ENCODE data around the gene PDCD6IP. TPM values are rescaled to one million over a fixed set of nuclear protein-coding genes. Genes with fewer than 3 reads are reported as not detected.

Gene PDCD6IP
- total RNA-seq, 2 donors from 2014 or later: 165 to 251 TPM

DNA sequence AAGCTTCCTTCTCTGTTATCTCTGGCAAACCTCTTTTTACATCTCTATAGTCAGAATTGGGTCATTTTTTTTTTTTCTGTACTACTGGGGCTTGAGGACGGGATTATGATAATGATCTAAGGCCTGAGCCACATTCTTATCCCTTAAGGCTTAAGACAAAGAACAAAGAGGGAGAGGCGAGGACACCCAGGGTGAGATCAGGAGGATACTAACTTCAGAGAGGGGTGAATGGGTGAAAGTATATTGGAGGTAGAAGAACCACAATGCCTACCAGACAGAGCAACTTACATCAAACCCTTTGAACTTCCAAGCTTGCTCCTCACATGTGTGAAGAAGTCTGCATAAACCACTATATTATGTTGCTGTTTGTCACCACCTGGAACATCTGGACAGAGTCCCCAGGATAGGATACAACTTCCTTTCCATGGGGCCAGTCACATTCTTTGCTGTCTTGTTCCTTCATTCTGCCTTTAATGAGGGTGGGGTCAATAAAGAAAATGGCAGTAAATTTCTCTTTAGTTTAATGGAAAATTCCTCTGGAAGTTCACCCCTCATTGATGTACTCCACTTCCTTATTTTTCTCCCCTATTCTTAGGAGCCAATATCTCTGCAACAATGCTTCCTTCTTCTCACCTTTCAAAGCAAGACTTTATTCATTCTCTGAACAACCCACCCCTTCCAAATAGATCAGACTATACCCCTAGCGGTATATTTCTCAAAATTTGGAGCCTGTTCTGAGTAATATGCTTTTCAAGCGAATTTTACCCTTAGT is 9.1 kb upstream of the PDCD6IP start:
- Histone ChIP-seq H3K4me3 (no peak overlapping the region), H3K4me1 (replicated peaks) (no peaks in the 10 kb centered on the region), H3K9me3 (no peaks in the 10 kb centered on the region), H3K27ac (no peak overlapping the region), H3K36me3 (no peaks in the 10 kb centered on the region), H3K27me3 (replicated peaks; ENCODE audit: insufficient read depth) (no peaks in the 10 kb centered on the region)
- intact Hi-C loops (cut with DNase I): loop anchor here (5.0 kb wide), 1 partner anchor 72 kb away; the partner anchor contains the start of gene CLASP2
- DNase-seq (ENCODE audit: low spot score): no peak
- WGBS: 62% methylated on average over 4 of the region's 4 CpGs
- TF ChIP-seq POLR2A (IDR thresholded peaks at IDR 0.05) (no peak), POLR2AphosphoS5 (IDR thresholded peaks at IDR 0.05) (no peak)
- TF ChIP-seq, protein P1, sequence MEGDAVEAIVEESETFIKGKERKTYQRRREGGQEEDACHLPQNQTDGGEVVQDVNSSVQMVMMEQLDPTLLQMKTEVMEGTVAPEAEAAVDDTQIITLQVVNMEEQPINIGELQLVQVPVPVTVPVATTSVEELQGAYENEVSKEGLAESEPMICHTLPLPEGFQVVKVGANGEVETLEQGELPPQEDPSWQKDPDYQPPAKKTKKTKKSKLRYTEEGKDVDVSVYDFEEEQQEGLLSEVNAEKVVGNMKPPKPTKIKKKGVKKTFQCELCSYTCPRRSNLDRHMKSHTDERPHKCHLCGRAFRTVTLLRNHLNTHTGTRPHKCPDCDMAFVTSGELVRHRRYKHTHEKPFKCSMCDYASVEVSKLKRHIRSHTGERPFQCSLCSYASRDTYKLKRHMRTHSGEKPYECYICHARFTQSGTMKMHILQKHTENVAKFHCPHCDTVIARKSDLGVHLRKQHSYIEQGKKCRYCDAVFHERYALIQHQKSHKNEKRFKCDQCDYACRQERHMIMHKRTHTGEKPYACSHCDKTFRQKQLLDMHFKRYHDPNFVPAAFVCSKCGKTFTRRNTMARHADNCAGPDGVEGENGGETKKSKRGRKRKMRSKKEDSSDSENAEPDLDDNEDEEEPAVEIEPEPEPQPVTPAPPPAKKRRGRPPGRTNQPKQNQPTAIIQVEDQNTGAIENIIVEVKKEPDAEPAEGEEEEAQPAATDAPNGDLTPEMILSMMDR (IDR thresholded peaks at IDR 0.05): no peak

DNA sequence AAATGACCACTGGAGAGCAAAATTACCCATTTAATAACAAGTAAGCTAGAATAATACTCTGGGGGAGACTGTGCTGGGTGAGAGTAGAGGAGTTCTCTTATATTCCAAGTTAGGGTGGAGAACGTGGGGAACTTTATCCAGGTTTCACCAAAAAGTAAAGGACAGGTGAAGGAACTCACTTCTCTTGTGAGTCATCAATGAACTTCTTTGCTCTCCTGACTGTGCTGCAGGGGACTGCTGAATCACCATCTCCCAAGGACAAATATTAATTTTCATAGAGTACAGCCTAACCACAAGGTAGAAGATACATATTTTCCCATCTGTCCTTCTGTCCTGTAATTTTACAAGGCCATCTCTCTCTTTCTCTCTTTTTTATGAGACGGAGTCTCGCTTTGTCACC is 8.3 kb upstream of the PDCD6IP start:
- TF ChIP-seq, protein P1 (IDR thresholded peaks at IDR 0.05): no peak
- TF ChIP-seq POLR2A (IDR thresholded peaks at IDR 0.05) (no peak), POLR2AphosphoS5 (IDR thresholded peaks at IDR 0.05) (no peak)
- no peaks in the 10 kb centered on the region for H3K9me3 ChIP-seq
- WGBS: 80% methylated on average over 3 of the region's 3 CpGs
- no peak overlapping the region for H3K4me3 ChIP-seq
- no peaks in the 10 kb centered on the region for H3K4me1 ChIP-seq (replicated peaks)
- intact Hi-C loops (cut with DNase I): no loop called here
- H3K36me3 ChIP-seq: no peaks in the 10 kb centered on the region
- no peak overlapping the region for H3K27ac ChIP-seq
- no peak for DNase-seq (ENCODE audit: low spot score)
- H3K27me3 ChIP-seq (replicated peaks; ENCODE audit: insufficient read depth): no peaks in the 10 kb centered on the region

DNA sequence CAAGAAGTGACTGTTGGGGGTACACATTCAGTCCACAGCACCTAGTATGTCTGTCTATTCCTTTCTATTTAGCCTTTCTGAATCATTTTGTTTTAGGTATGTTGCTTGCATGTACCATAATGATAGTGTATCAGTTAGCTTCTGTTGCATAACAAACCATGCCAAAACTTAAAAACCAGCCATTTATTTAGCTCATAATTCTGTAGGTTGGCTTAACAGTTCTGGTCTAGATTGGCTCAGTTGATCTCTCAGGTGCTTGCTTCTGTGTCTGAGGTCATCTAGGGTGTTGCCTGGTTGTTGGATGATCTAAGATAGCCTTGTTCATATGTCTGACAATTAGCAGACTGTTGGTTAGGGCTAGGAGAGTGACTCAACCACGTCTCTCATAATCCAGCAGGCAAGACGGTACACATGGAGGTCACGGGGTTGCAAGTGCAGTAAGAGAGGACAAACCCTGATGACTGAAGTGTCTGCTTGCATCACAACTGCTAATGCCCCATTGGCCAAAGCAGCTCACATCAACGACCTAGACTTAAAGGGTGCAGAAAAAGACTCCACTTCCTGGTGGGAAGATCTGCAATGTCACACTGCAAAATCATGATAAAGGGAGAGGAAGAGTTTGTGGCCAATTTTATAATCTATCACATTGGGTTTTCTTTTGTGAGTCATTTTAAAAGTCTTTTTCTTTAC is 6.8 kb upstream of the PDCD6IP start:
- no peaks in the 10 kb centered on the region for H3K4me1 ChIP-seq (replicated peaks)
- no peaks in the 10 kb centered on the region for H3K36me3 ChIP-seq
- TF ChIP-seq POLR2AphosphoS5 (IDR thresholded peaks at IDR 0.05) (no peak), POLR2A (IDR thresholded peaks at IDR 0.05) (no peak)
- TF ChIP-seq, protein P1 (IDR thresholded peaks at IDR 0.05): no peak
- 81% methylated on average over 4 of the region's 4 CpGs for WGBS
- no peaks in the 10 kb centered on the region for H3K27me3 ChIP-seq (replicated peaks; ENCODE audit: insufficient read depth)
- intact Hi-C loops (cut with DNase I): no loop called here
- H3K27ac ChIP-seq: no peak overlapping the region
- no peak for DNase-seq (ENCODE audit: low spot score)
- H3K4me3 ChIP-seq: no peak overlapping the region
- no peaks in the 10 kb centered on the region for H3K9me3 ChIP-seq

DNA sequence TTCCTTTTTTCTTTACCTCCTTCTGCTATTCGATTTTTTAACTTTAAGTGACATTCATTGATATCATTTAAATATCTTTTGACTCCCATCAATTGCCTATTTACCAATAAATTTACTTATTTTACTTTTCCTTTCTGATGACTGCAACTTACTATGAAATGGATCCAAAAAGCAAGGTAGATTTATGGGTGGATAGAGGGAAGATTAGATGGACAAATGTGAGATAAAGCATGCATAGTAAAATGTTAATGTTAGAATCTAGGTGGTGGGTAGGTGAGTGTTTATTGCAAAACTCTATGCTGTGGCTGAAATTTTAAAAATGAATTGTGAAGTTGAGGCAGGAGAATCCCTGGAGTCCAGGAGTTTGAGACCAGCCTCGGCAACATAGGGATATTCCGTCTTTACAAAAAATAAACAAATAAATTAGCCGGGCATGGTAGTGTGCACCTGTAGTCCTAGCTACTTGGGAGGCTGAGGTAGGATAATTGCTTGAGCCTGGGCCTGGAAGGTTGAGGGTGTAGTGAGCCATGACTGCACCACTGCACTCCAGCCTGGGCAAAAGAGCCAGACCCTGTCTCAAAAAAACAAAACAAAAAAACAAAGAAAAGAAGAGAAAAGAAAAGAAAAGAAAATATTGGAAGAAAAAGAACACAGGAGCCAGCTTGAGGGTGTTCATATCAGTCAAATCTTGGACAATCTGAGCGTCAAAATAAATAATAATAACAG is 6.1 kb upstream of the PDCD6IP start:
- Histone ChIP-seq H3K27ac (no peak overlapping the region), H3K9me3 (no peaks in the 10 kb centered on the region), H3K4me1 (replicated peaks) (no peaks in the 10 kb centered on the region), H3K4me3 (no peak overlapping the region), H3K36me3 (no peaks in the 10 kb centered on the region), H3K27me3 (replicated peaks; ENCODE audit: insufficient read depth) (no peaks in the 10 kb centered on the region)
- WGBS: 84% methylated on average over 5 of the region's 5 CpGs
- DNase-seq (ENCODE audit: low spot score): no peak
- intact Hi-C loops (cut with DNase I): no loop called here
- TF ChIP-seq, protein P1 (IDR thresholded peaks at IDR 0.05): no peak
- TF ChIP-seq POLR2A (IDR thresholded peaks at IDR 0.05) (no peak), POLR2AphosphoS5 (IDR thresholded peaks at IDR 0.05) (no peak)

Data from prostate gland (tissue), 2 donors.